ENCODE data around the gene METTL15.

DNA sequence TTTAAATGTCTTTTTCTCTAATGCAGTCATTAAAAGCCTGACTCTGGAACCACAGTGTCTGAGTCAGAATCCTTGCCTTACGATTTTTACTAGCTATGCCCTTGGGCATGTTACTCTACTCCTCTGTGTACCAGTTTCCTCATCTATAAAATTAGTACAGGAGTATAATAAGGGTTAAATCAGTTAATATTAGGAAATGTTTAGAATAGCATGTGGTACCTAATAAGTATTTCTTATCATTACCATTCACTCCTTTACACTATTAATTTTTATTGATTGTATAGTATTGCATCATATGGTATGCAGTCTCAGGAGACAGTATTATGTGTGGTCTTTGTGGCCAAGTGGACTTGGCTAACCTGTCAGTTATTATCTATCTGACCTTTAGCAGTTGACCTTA is 68.2 kb downstream of the METTL15 start:
- TF ChIP-seq, protein P1, sequence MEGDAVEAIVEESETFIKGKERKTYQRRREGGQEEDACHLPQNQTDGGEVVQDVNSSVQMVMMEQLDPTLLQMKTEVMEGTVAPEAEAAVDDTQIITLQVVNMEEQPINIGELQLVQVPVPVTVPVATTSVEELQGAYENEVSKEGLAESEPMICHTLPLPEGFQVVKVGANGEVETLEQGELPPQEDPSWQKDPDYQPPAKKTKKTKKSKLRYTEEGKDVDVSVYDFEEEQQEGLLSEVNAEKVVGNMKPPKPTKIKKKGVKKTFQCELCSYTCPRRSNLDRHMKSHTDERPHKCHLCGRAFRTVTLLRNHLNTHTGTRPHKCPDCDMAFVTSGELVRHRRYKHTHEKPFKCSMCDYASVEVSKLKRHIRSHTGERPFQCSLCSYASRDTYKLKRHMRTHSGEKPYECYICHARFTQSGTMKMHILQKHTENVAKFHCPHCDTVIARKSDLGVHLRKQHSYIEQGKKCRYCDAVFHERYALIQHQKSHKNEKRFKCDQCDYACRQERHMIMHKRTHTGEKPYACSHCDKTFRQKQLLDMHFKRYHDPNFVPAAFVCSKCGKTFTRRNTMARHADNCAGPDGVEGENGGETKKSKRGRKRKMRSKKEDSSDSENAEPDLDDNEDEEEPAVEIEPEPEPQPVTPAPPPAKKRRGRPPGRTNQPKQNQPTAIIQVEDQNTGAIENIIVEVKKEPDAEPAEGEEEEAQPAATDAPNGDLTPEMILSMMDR (IDR thresholded peaks at IDR 0.05; ENCODE audit: insufficient read depth, low read length, poor library complexity, severe bottlenecking): no peak
- TF ChIP-seq EZH2phosphoT487 (conservative IDR thresholded peaks at IDR 0.05; ENCODE audit: low read length): no peak
